Bronchus fibroblast of lung (primary cell): ENCODE measurements around the gene CSAG2. TPM values are rescaled to one million over a fixed set of nuclear protein-coding genes. Genes with fewer than 3 reads are reported as not detected.

ENCODE experiments used
- total RNA-seq: library from RNA; depleted of rRNA; stranded (reverse); fragments of >200 nt; gene quantifications from 2 replicates; pipeline ENCODE4 v1.2.3, GENCODE V29; 2015

Gene CSAG2
- total RNA-seq: not detected in 2 replicates

GRCh38 chrX:152709173-152709572, at the start of gene CSAG2:
TSS of gene CSAG2 (minus strand) at chrX:152709273. CDS start at chrX:152709112, 161 bp downstream.

GRCh38 chrX:152753686-152754650, 44.9 kb upstream of the CSAG2 start, which contains the start of gene MAGEA2:
TSS of gene MAGEA2 (minus strand) at chrX:152753842. CDS start at chrX:152751363, 2,479 bp downstream.

GRCh38 chrX:152733261-152733975, 24.3 kb upstream of the CSAG2 start, which contains the start of the genes CSAG1 and MAGEA12:
TSS of gene CSAG1 (minus strand) at chrX:152733721. CDS start at chrX:152732460, 1,261 bp downstream.
TSS of gene MAGEA12 (plus strand) at chrX:152733757. CDS start at chrX:152736162, 2,405 bp downstream.

DNA sequence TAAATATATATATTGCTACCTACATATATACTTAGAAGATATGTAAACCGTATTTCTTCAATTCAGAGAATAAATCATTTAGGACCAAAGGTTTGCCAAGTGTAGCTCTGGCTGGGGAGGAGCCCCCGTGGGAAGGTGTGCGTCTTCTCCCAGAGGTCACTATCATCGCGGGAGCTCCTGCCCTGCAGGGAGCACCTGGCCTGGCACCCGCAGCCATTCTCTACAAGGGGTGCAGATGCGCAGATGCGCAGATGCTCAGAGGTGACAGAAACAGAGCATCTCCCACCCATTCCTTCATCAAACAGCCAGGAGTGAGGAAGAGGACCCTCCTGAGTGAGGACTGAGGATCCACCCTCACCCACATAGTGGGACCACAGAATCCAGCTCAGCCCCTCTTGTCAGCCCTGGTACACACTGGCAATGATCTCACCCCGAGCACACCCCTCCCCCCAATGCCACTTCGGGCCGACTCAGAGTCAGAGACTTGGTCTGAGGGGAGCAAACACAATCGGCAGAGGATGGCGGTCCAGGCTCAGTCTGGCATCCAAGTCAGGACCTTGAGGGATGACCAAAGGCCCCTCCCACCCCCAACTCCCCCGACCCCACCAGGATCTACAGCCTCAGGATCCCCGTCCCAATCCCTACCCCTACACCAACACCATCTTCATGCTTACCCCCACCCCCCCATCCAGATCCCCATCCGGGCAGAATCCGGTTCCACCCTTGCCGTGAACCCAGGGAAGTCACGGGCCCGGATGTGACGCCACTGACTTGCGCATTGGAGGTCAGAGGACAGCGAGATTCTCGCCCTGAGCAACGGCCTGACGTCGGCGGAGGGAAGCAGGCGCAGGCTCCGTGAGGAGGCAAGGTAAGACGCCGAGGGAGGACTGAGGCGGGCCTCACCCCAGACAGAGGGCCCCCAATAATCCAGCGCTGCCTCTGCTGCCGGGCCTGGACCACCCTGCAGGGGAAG, 5.0 kb upstream of the CSAG2 start, which contains the start of gene MAGEA2B:
TSS of gene MAGEA2B (plus strand) at position 814 of the 973 bp plus-strand sequence. CDS start 2,479 bp downstream, outside the sequence.

DNA sequence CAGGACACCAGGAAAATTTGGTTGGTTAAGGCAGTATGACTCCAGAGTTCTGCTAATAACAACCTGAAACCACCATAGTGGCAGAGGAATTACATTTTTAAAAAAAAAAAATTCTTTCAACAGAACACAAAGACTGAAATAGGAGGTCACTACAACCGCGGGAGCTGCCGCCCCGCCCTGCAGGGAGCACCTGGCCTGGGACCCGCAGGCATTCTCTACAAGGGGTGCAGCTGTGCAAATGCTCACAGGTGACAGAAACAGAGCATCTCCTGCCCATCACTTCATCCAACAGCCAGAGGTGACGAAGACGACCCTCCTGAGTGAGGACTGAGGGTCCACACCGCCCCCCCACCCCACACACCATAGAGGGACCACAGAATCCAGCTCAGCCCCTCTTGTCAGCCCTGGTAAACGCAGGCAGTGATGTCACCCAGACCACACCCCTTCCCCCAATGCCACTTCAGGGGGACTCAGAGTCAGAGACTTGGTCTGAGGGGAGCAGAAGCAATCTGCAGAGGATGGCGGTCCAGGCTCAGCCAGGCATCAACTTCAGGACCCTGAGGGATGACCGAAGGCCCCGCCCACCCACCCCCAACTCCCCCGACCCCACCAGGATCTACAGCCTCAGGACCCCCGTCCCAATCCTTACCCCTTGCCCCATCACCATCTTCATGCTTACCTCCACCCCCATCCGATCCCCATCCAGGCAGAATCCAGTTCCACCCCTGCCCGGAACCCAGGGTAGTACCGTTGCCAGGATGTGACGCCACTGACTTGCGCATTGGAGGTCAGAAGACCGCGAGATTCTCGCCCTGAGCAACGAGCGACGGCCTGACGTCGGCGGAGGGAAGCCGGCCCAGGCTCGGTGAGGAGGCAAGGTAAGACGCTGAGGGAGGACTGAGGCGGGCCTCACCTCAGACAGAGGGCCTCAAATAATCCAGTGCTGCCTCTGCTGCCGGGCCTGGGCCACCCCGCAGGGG, 10.8 kb downstream of the CSAG2 start, which contains the start of gene MAGEA3:
TSS of gene MAGEA3 (plus strand) at position 843 of the 980 bp plus-strand sequence. CDS start 2,039 bp downstream, outside the sequence.

Other genes starting within 250 kb of the CSAG2 start
- gene GABRQ, start 71.4 kb downstream of the CSAG2 start, total RNA-seq: under 0.01 and 0.15 TPM in 2 replicates
- gene MAGEA3, start 10.5 kb downstream of the CSAG2 start, total RNA-seq: not detected in 2 replicates
- not detected in 2 replicates for gene MAGEA2B, start 5.4 kb upstream of the CSAG2 start, total RNA-seq
- gene CSAG1, start 24.4 kb upstream of the CSAG2 start, total RNA-seq: not detected in 2 replicates
- not detected in 2 replicates for gene MAGEA12, start 24.5 kb upstream of the CSAG2 start, total RNA-seq
- gene MAGEA2, start 44.6 kb upstream of the CSAG2 start, total RNA-seq: not detected in 2 replicates
- gene CSAG3, start 49.9 kb upstream of the CSAG2 start, total RNA-seq: not detected in 2 replicates
- not detected in 2 replicates for gene MAGEA6, start 60.4 kb upstream of the CSAG2 start, total RNA-seq
- 36.7 and 39.3 TPM in 2 replicates for gene CETN2, start 121.5 kb upstream of the CSAG2 start, total RNA-seq
- 55.8 and 60.1 TPM in 2 replicates for gene NSDHL, start 121.8 kb upstream of the CSAG2 start, total RNA-seq
- gene ZNF185, start 188.8 kb upstream of the CSAG2 start, total RNA-seq: 6.2 and 6.6 TPM in 2 replicates